Gastroesophageal sphincter (tissue), 3 donors: ENCODE measurements around the gene LNX2.

Source experiments
- CTCF ChIP-seq, 4 experiments: fragments of 200-600 bp in 2 of 4; fragments of 450-650 bp in 2 of 4; sonication (generic) in 1 of 4; IDR thresholded peaks; one replicate each; pipeline ENCODE4 v1.5.1; 2017 to 2019; ENCODE audit warnings: antibody characterized with exemption in 4 of 4, mild to moderate bottlenecking in 2 of 4, moderate library complexity in 2 of 4
- POLR2A ChIP-seq, 2 donors: fragments of 450-650 bp; IDR thresholded peaks; one replicate each; pipeline ENCODE4 v1.6.1; 2017; ENCODE audit warnings: antibody characterized with exemption in 2 of 2, mild to moderate bottlenecking in 2 of 2, moderate library complexity in 1 of 2

GRCh38 chr13:27504128-27504867, 116.0 kb downstream of the LNX2 start:
- TF ChIP-seq CTCF (IDR thresholded peaks at IDR 0.05) (no peak), POLR2A (IDR thresholded peaks at IDR 0.05) (no peak)
